ENCODE data around the gene B4GALT1.

GRCh38 chr9:33184963-33185362 is 17.8 kb upstream of the B4GALT1 start:
- TF ChIP-seq CTCF (IDR thresholded peaks at IDR 0.05) (no peak), EZH2 (IDR thresholded peaks at IDR 0.05) (no peak)

All from neural progenitor cell (in vitro differentiated cells).